GM23338 (cell line): ENCODE data around the gene CNMD.
A peak's percentile ranks its signal among the peaks of the same experiment; 100 is the strongest.

ENCODE experiments used
- CTCF ChIP-seq, 2 experiments: fragments of 200-600 bp in 1 of 2; sonication (generic) in 1 of 2; conservative IDR thresholded peaks; 2 replicates each; pipeline versions ENCODE4 v1.5.1 to v1.6.1; 2016 to 2017; ENCODE audit warnings: antibody characterized with exemption in 2 of 2, low read depth in 2 of 2, mild to moderate bottlenecking in 2 of 2, moderate library complexity in 1 of 2
- EZH2 ChIP-seq: fragments of 200-600 bp; sonication (generic); IDR thresholded peaks from one replicate; pipeline ENCODE4 v1.8.0; 2017; ENCODE audit warnings: antibody characterized with exemption, mild to moderate bottlenecking, low read depth; ENCODE audit not compliant: unreplicated experiment
- EZH2phosphoT487 ChIP-seq: fragments of 200-600 bp; sonication (generic); IDR thresholded peaks from one replicate; pipeline ENCODE4 v1.8.1; 2018; ENCODE audit warnings: antibody characterized with exemption; ENCODE audit not compliant: unreplicated experiment
- JUNB ChIP-seq: IDR thresholded peaks from one replicate; pipeline ENCODE4 v1.6.1; 2016; ENCODE audit warnings: antibody characterized with exemption; ENCODE audit not compliant: unreplicated experiment
- POLR2AphosphoS5 ChIP-seq: IDR thresholded peaks from 2 replicates; pipeline ENCODE4 v1.6.1; 2016; ENCODE audit warnings: antibody characterized with exemption, low read depth
- REST ChIP-seq: IDR thresholded peaks from one replicate; pipeline ENCODE4 v1.6.1; 2018; ENCODE audit warnings: antibody characterized with exemption; ENCODE audit not compliant: unreplicated experiment
- STAT1 ChIP-seq: IDR thresholded peaks from one replicate; pipeline ENCODE4 v1.6.1; 2016; ENCODE audit warnings: antibody characterized with exemption; ENCODE audit not compliant: unreplicated experiment
- ZNF114 ChIP-seq: fragments of 250-450 bp; sonication (Bioruptor Pico); IDR thresholded peaks from 2 replicates; pipeline ENCODE4 v1.5.0; 2020; ENCODE audit warnings: mild to moderate bottlenecking, moderate library complexity
- TF ChIP-seq, protein P1 (sequence below): IDR thresholded peaks from 2 replicates; pipeline ENCODE4 v1.6.1; 2016; ENCODE audit warnings: antibody characterized with exemption

DNA sequence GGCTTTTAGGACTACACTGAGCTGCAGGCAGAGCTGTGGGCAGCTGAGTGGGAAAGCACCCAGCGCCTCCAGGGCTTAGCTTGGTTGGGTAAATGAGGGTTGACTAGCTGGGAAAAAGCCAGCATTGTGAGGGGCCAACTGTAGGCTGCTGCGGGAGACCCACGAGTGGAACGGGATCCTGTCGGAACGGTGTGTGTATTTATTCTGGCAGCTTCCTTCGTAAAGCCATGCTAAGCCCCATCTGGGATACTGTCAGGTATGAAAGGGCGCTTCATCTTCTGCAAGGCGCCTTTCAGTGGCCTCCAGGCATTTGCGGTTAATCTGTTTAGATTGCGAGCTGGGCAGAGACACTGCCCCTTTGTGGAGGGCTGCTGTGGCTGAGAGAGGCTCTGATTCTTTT is 39.5 kb upstream of the CNMD start:
- TF ChIP-seq CTCF (conservative IDR thresholded peaks at IDR 0.05; ENCODE audit: low read depth in 2 of 2) (0 out of 4 replicates have a peak, but pooled peaks of 1 of the 2 experiments have one; percentile 5), REST (no peak), EZH2 (no peak), POLR2AphosphoS5 (no peak), EZH2phosphoT487 (no peak), ZNF114 (CRISPR knock-in tag) (no peak), JUNB (no peak), STAT1 (no peak)
- TF ChIP-seq, protein P1, sequence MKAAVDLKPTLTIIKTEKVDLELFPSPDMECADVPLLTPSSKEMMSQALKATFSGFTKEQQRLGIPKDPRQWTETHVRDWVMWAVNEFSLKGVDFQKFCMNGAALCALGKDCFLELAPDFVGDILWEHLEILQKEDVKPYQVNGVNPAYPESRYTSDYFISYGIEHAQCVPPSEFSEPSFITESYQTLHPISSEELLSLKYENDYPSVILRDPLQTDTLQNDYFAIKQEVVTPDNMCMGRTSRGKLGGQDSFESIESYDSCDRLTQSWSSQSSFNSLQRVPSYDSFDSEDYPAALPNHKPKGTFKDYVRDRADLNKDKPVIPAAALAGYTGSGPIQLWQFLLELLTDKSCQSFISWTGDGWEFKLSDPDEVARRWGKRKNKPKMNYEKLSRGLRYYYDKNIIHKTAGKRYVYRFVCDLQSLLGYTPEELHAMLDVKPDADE: no peak
